ENCODE data around the gene STARD10.
"Not testable (repeated sequence)": the region's sequence is repeated elsewhere in the genome, so short reads cannot be mapped to it uniquely, and the experiment has no call there.

STARD10 gene

DNA sequence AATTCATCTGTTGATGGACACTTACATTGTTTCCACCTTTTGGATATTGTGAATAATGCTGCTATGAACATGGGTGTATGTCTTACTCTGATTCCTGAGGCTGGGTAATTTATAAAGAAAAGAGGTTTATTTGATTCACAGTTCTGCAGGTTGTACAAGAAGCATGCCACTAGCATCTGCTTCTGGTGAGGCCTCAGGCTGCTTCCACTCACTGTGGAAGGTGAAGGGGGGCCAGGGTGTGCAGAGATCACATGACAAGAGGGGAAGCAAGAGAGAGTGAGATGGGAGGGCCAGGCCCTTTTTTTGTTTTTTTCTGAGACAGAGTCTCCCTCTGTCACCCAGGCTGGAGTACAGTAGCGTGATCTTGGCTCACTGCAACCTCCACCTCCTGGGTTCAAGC lies 12.5 kb upstream of the STARD10 start:
- DNase-seq = not testable (repeated sequence)

DNA sequence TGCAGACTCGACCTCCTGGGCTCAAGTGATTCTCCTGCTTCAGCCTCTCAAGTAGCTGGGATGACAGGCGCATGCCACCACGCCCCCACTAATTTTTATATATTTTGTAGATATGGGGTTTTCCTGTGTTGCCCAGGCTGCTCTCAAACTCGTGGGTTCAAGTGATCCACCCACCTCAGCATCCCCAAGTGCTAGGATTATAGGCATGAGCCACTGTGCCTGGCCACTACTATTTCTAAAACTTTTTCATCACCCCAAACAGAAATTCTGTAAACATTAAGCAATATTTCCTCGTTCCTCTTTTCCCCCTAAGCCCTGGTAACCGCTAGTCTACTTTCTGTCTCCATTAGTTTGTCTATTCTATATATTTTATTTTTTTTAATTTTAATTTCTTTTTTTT lies 11.4 kb upstream of the STARD10 start:
- DNase-seq = no peak

GRCh38 chr11:72802822-72803221 lies 9.0 kb upstream of the STARD10 start:
- DNase-seq = no peak

DNA sequence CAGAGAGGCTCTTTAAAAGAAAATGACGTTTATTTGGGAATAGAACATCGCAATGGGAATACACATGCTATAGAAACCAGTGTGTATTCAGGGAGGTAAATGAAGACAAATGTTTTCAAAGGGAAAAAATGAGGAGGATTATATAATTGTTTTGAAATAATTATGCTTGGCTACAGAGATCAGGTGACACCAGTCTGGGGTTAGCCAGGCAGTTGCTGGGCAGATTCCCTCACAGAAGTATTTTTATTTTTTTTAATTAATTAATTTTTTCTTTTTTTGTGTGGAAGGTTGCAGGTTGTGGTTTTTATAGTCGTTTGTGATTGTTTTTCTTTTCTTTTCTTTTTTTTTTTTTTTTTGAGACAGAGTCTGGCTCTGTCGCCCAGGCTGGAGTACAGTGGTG lies 5.6 kb upstream of the STARD10 start:
- DNase-seq = no peak

- DNase-seq = no peak
These were observed 4.5 kb upstream of the STARD10 start for GRCh38 chr11:72798361-72798760.

- DNase-seq = no peak
These were observed 797 bp downstream of the STARD10 start for GRCh38 chr11:72793076-72793424.

GRCh38 chr11:72792437-72793021 lies 1.3 kb downstream of the STARD10 start:
- DNase-seq = no peak

DNA sequence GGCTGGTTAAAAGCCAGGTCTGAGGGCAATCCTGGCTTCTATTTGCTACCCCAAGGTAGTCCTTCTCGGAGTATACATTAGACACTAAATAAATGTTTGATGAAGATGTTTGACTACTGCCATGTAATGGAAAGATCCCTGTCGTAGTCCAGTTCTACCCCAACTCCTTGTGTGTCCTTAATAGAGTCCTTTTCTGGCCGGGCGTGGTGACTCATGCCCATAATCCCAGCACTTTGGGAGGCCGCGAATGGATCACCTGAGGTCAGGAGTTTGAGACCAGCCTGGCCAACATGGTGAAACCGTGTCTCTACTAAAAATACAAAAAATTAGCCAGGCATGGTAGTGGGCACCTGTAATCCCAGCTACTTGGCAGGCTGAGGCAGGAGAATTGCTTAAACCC lies 2.6 kb downstream of the STARD10 start:
- DNase-seq = not testable (repeated sequence)

- DNase-seq = no peak
These were observed 4.2 kb downstream of the STARD10 start for GRCh38 chr11:72789493-72790131.

DNA sequence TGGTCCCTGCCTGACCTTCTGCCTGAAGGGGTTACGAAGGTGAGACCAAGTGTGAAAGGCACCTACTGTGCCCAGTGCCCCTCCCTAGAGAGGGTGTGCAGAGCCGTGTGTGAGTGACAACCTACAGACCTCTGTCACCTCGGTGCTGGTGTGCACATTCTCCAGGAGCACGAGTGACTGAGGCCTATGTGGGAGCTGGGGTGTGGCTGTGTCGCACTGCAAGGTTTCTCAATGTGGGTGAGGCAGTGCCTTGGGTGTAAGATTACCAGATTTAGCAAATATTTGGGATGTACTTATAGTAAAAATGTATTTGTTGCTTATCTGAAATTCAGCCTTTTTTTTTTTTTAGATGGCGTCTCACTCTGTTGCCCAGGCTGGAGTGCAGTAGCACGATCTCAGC lies 5.6 kb downstream of the STARD10 start:
- DNase-seq = no peak

DNA sequence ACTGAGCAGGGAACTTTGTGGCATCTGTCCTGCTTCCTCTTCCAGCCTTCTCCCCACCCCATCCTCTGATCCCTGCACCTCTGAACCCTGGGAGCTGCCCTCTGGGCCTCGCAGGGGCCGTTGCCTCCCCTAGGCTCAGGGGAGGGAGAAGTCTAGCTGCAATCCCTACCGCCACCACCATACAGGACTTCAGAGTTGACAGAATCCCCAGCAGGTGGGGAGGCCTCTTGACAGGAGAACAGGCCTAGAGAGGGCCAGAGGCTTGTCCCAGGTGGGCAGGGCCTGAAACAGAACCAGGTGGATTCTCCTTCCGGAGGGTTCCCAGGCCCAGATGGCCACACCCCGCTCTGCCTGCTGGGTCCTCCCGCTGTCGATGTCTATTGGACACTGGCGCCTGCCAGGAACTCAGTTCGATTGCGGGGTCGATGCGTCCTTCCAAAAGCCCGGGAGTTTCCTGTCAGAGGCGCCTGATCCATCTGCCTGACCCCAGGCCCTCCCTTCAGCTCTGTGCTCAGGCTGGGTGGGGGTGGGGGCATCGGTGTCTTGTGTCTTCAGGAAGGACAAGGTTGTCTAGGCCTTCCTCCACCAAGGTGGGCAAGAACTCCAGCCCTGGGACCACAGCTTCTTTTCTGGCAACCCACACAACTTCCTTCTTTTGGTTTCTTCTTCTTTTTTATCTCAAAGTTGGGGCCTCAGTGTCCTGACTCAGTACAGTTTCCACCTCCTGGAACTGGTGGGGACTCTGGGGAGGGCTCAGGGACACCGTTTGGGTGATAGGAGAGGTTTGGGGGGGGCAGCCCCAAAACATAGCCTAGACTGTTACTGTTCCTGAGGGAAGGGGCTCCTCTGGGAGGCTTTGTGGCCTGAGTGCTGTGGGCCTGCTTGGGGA lies 6.4 kb downstream of the STARD10 start:
- peak; percentile 96 for DNase-seq

- DNase-seq = peak; percentile 94
These were observed 7.3 kb downstream of the STARD10 start for GRCh38 chr11:72786305-72787215.

DNA sequence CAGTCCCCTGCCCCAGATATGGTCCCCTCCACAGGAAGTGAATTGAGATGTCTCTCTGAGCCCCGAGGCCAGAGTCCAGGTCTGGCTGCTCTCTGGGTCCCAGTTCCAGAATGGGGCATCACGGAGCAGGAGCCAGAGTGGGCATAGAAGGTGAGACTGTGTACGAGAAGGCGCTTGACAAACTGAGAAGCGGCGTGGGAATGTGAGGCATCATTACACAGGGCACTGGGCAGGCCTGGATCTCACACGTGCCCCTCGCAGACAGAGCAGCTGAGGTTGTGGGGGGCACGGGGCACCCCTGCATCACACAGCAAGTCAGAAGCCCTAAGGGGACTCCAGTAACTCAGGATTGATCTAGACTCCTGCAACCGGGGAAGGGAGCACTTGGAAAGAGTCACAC lies 9.2 kb downstream of the STARD10 start:
- no peak for DNase-seq

DNA sequence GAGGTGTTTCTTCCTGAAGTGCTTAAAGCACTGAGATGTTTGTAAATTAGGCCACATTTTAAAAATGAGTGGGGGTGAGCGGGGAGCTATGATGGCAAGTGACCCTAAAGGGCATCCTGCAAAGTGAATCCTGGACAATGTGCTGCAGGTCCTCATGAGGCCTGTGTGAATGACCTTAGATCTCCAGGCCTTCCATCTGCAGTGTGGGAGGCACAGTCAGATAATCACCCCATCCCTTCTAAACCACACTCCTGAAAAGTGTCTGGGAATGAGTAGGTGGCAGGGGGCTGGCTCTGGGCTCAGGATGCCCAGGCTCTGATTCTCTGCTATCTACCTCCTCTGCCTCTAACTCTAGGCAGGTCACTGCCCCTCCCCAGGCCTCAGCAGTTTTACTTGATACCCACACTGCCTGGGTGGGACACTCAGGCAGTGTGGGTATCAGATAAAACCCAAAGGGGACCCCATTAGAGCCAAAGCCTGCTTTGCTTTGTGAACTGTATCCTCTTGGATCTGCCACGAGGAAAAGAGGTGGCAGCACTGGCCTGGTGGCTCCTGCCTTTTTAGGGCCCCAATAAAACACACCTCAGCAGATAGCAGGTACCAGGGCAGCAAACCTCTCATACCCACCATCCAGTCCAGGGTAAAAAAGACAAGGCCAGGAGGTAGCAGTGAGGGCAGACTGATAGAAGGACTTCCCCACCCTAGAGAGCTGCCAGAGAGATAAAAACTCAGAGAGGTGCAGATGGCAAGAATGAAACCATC lies 10.5 kb downstream of the STARD10 start:
- DNase-seq = no peak

DNA sequence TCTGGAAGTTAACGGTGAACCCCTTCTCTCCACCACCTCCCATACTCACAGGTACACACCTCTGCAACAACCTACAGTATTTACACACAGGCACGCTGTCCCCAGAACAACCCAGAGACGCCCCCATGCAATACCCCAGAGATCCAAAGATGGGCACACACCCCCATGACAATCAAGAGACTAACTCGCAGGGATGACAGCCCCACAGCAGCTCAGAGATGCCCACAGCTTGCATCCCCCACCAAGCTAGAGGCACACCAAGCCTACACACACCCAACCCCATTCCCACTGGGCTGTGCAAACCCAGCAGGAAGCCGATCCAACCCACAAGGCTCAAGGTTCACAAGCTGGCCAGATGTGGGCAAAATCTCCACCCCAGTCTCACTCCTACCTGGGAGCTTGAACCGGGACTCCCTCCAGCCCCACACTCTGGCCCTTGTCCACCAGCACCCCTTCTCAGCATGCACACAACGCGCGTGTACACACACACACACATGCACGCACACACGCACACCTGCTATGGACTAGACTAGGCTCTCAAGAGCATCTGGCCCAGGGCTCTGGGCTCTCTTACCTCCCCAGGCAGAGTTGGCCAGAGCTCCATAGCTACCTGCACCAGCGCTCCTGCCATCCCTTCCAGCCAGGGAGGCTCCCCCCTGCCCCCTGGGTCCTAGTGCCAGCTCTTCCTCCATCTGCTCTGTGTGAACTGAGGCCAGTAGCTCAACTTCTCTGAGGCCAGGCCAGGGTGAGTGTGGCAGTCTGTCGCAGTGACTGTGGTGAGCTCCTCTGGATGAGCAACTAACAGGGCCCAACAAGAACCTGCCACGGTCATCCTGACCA lies 11.5 kb downstream of the STARD10 start:
- DNase-seq = peak; percentile 63

DNA sequence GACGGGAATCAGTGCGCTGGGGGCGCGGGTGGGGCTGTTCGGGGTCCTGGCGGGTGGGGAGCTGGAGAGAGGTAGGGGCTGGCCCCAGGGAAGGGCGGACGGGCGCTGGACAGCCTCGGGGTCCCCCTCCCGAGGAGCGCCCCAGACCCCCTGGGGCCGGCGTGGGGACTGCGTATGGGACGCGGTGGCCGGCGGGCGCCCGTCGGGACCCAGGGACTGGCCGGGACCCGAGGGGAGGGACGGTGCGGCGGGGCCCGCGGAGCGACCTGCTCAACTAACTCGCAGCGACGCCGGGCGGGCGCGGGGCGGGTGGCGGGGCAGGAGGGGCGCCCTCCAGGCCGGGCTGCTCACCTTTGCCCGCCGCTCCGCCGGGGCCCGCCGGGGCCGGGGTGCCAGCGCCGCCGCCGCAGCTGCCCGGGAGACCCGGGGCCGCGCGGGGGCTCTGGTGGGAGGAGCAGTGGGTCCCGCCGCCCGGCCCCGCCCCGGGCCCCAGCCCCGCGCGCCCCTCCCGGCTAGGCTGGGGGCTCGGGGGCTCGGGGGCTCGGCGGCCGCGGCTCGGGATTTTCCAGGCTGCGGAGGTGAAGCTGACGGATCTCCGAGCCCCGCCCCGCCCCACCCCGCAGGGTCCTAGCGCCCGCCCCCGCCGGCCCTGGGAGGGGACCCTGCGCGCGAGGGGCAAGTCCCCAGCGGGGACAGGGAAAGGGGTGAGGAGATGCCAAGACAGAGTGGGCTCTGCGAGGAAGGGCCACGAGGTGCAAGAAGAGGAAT lies 12.3 kb downstream of the STARD10 start:
- DNase-seq = peak; percentile 63

- peak; percentile 26 for DNase-seq
These were observed 12.9 kb downstream of the STARD10 start for GRCh38 chr11:72781063-72781312.

DNA sequence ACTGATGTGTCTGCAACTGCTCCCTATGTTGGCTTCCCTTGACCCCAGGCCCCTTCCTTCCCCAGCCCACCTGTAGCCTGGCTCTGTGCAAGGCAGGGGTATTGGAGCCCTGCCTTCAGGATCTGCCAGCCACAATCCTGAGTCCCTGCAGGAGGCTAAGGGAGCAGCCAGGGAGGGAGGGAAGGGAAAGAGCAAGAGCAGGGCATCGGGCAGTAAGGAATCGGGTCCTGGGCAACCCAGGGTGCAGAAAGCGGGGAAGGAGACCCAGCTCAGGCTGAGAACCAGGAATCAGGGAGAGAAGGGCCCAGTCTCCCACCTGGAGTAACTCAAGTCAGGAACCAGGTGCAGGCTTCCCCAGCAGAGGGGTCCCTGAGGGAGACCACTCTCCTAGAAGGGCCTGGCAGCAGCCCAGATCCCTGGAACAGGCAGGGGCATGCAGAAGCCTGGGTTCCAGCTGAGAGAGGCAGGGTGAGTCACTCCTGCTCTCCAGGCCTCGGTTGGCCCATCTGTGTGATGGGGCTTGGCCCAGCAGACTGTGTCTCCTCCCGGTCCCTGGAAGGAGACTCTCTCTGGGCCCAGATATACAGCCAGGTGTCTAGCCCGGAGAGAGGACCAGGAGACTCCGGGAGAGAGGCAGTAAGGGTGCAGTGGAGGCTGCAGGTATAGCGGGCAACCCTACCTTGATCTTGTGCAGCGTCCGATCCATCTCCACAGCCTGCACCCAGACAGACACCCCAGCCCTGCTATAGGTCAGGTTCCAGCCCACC lies 13.4 kb downstream of the STARD10 start:
- DNase-seq = no peak

DNA sequence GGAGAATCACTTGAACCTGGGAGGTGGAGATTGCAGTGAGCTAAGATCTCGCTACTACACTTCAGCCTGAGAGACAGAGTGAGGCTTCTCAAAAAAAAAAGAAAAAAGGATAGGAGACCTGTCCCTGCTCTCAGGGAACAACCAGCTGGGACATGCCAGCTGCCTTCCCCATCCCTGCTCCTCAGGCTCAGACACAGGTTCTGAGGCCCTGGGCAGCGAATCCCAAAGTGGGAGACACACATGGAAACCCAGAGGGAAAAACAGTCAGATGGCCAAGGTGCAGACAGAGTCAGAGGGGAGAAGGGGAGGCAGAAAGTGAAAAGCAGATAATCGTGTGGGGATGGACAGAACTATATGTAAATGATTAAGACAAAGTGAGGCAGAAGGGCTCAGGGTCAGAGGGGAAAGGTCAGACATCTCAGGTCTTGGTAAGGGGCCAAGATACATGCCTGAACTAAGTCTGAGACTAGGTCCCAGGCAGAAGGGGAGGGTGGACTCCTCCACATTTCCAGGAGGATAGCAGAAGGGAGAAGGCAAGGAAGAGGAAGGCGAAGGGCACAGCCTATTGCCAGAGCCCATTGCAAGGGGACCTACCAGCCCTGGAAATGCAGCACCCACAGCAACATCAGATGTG lies 14.2 kb downstream of the STARD10 start:
- DNase-seq = no peak
